AG09319 (cell line): ENCODE results near the gene BCKDHA.
"Not testable (repeated sequence)": the region's sequence is repeated elsewhere in the genome, so short reads cannot be mapped to it uniquely, and the experiment has no call there.

Experiments
- DNase-seq: peaks from one replicate; pipeline ENCODE4 v3.0.0-alpha.2; 2010; ENCODE audit warnings: low read depth; ENCODE audit errors: extremely low read depth
- TF ChIP-seq, protein P1 (sequence below): IDR thresholded peaks from 2 replicates; pipeline ENCODE4 v1.5.1; 2011; ENCODE audit warnings: low read depth, mild to moderate bottlenecking, inconsistent platforms, low read length, moderate library complexity

The BCKDHA gene

DNA sequence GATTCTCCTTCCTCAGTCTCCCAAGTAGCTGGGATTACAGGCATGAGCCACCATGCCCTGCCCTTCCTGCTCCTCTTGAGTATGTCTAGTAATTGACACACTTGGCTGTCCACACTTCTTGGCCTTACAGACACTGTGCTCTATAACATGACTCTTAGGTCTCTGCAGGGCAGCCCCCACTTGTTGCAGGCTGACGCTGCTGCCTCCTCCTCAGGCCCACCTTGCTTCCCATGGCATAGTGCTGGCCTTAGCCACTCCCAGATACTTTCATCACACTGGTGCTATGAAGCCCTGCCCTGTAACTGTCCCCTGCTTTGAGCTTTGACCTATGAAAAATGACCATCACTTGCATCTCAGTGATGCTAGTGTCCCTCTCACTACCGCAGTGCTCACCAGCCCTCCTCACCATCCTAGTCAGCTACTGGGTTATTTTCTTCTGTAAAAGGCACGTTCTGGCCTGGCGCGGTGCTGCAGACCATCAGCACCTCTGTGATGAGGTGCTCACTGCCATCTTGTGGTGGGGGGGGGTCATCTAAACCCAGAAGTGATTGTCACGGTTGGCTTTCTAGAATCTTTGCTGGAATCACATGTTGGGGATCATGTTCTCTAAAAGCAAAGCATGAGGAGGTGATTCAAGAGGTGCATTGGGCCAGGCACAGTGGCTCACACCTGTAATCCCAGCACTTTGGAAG is 55.1 kb downstream of the BCKDHA start:
- TF ChIP-seq, protein P1, sequence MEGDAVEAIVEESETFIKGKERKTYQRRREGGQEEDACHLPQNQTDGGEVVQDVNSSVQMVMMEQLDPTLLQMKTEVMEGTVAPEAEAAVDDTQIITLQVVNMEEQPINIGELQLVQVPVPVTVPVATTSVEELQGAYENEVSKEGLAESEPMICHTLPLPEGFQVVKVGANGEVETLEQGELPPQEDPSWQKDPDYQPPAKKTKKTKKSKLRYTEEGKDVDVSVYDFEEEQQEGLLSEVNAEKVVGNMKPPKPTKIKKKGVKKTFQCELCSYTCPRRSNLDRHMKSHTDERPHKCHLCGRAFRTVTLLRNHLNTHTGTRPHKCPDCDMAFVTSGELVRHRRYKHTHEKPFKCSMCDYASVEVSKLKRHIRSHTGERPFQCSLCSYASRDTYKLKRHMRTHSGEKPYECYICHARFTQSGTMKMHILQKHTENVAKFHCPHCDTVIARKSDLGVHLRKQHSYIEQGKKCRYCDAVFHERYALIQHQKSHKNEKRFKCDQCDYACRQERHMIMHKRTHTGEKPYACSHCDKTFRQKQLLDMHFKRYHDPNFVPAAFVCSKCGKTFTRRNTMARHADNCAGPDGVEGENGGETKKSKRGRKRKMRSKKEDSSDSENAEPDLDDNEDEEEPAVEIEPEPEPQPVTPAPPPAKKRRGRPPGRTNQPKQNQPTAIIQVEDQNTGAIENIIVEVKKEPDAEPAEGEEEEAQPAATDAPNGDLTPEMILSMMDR = no peak
- no peak for DNase-seq

- TF ChIP-seq, protein P1 = no peak
- no peak for DNase-seq
Measured at GRCh38 chr19:41455936-41456335, 58.3 kb downstream of the BCKDHA start.

- no peak for DNase-seq
- TF ChIP-seq, protein P1 = no peak
Measured at GRCh38 chr19:41456342-41456918, 58.8 kb downstream of the BCKDHA start.

DNA sequence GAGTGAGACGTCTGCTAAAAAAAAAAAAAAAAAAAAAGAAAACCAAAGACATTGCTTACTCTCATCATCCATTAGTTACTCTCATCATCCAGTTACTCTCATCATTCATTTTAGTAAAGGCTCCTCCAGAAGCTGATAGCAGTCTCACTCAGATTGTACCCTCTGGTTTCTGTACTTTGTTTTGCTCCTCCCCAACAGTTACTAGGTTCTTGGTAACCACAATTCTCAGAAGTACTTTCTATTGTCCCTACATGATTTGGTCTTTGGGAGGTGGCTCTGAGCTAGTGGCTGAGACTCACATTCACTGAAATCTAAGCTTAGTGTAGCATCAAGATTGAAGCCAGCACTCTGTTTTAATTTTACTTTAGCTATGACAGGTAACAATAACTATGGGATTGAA is 59.6 kb downstream of the BCKDHA start:
- TF ChIP-seq, protein P1 = no peak
- DNase-seq = no peak

- TF ChIP-seq, protein P1 = no peak
- DNase-seq = no peak
Measured at GRCh38 chr19:41462497-41462896, 64.9 kb downstream of the BCKDHA start.

DNA sequence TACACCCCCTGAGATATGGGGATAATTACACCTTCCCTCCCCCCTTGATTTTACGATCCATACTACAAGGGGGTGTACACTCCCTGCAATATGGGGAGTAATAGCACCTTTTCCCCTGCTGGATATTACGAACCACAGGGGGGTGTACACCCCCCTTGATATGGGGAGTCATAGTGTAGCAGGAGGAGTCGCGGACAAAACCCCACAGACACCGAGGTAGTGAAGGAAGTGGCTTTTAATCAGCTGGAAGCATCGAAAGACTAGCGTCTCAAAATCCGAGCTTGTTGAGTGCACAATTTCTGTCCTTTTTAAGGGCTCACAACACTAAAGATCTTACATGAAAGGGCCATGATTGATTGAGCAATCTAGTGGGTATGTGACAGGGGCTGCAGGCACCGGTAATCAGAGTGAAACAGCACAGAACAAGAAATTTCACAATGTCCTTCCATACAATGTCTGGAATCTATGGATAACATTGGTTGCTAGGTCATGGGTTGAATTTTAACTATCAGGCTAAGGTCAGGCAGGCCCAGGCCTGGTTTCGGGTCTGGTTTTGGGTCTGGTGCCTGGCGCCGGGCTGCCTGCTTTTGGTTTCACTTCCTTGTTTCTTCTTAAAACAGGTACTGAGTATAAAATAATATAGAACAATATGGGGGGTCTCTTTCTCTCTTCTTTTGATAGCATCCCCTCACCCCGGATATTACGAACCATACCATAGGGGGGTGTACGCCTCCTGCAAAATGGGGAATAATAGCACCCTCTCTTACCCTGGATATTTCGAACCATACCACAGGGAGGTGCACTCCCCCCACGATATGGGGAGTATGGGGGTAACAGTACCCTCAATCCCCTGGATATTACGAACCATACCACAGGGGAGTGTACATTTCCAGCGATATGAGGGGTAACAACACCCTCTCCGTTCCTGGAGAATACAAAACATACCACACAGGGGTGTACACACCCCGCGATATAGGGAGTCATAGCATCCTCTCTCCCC is 65.9 kb downstream of the BCKDHA start:
- not testable (repeated sequence) for DNase-seq
